Epithelial cell of esophagus (primary cell): ENCODE results near the gene DDTL.
A peak's percentile ranks its signal among the peaks of the same experiment; 100 is the strongest.
"Not testable (repeated sequence)": the region's sequence is repeated elsewhere in the genome, so short reads cannot be mapped to it uniquely, and the experiment has no call there.

Source experiments
- DNase-seq: peaks from one replicate; pipeline ENCODE4 v3.0.0; 2010; ENCODE audit warnings: low read depth
- H3K4me3 ChIP-seq: 2 replicates; pipeline ENCODE4 v1.5.1; 2011; ENCODE audit warnings: mild to moderate bottlenecking, low read length, control low read depth
- CTCF ChIP-seq: IDR thresholded peaks from 2 replicates; pipeline ENCODE4 v1.5.1; 2011; ENCODE audit warnings: low read depth, mild to moderate bottlenecking, low read length, control low read depth, inconsistent platforms; ENCODE audit not compliant: insufficient read depth; ENCODE audit errors: missing control alignments

Gene DDTL

GRCh38 chr22:23953485-23953884 lies 13.2 kb upstream of the DDTL start:
- H3K4me3 ChIP-seq, DNase-seq: not testable (repeated sequence)

GRCh38 chr22:23954193-23954990 lies 12.3 kb upstream of the DDTL start:
- not testable (repeated sequence) for DNase-seq, H3K4me3 ChIP-seq

- DNase-seq, H3K4me3 ChIP-seq: not testable (repeated sequence)
Observed at GRCh38 chr22:23954991-23955305, 11.7 kb upstream of the DDTL start.

GRCh38 chr22:23955886-23956285 lies 10.8 kb upstream of the DDTL start:
- not testable (repeated sequence) for H3K4me3 ChIP-seq, DNase-seq

GRCh38 chr22:23956301-23956900 lies 10.3 kb upstream of the DDTL start:
- DNase-seq: peak; percentile 60
- H3K4me3 ChIP-seq: not testable (repeated sequence)
- TF ChIP-seq CTCF: peak; percentile 78

- H3K4me3 ChIP-seq, DNase-seq: not testable (repeated sequence)
Observed at GRCh38 chr22:23961084-23961771, 5.5 kb upstream of the DDTL start, which contains the start of gene GSTT2B. Gene GSTT2B, minus strand, starts transcription at chr22:23961195. Its CDS starts 64 bp downstream, at chr22:23961131.

DNA sequence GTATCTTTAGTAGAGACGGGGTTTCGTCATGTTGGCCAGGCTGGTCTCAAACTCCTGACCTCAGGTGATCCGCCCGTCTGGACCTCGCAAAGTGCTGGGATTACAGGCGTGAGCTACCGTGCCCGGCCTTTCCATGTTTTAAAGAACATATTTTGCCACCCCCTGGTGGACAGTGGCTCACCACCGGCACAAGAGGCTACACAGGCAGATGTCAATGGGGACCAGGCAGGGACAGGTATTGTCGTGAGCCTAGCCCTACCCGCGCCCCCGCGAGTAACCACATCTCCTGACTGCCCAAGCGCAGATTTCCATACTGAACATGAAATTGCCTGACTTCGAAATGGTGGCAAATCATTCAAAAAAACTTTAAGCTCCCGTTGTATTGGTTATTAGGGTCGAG lies 594 bp upstream of the DDTL start:
- not testable (repeated sequence) for DNase-seq, H3K4me3 ChIP-seq

DNA sequence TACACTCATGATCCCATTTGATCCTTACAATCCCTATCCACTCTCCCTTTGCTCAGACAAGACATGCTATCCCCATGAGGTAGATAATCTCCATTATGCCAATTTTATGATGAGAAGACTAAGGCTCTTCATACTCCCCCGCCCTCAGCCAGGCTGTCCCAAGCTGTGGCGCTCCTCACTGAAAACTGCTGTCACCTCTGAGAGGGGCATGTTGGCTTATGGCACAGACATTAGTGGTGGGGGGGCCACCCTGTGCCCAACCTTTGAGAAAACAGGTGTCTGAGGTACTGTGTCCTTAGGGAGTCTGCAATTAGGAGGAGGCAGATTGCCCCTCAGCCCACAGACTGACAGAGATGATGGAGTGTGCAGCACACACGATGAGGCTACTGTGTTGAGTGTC lies 2.4 kb downstream of the DDTL start:
- DNase-seq: no peak
- no peak for TF ChIP-seq CTCF

DNA sequence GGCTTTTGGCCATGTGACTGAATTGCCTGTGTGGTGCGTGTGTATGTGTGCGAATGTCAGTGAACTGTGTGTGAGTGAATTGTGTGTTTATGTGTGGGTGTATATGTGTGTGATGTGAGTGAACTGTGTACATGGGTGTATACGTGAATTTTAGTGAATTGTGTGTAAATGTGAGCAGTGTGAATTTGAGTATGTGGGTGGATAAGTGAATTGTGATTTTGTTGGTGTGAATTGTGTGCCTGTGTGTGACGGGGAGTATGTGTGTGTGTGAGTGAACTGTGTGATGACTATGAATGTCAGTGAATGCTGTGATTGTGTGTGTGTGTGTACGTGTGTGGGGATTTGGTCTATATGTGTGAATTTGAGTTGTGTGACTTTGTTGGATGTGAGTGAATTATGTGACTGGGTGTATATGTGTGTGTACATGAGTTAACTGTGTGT lies 3.5 kb downstream of the DDTL start:
- no peak for TF ChIP-seq CTCF
- no peak overlapping the region for H3K4me3 ChIP-seq
- no peak for DNase-seq

More for the DNA sequence above, 2.4 kb downstream of the DDTL start:
- no peak overlapping the region for H3K4me3 ChIP-seq

- H3K4me3 ChIP-seq: no peak overlapping the region
- no peak for TF ChIP-seq CTCF
- no peak for DNase-seq
Observed at GRCh38 chr22:23970816-23971486, 4.3 kb downstream of the DDTL start.

GRCh38 chr22:23971927-23972326 lies 5.2 kb downstream of the DDTL start:
- not testable (repeated sequence) for DNase-seq

GRCh38 chr22:23974345-23974744 lies 7.7 kb downstream of the DDTL start, which contains the start of gene DDT:
Gene DDT, minus strand, starts transcription at chr22:23974441. Its CDS starts 27 bp downstream, at chr22:23974414.
- DNase-seq, H3K4me3 ChIP-seq: not testable (repeated sequence)

More at GRCh38 chr22:23971927-23972326, 5.2 kb downstream of the DDTL start:
- H3K4me3 ChIP-seq: not testable (repeated sequence)

DNA sequence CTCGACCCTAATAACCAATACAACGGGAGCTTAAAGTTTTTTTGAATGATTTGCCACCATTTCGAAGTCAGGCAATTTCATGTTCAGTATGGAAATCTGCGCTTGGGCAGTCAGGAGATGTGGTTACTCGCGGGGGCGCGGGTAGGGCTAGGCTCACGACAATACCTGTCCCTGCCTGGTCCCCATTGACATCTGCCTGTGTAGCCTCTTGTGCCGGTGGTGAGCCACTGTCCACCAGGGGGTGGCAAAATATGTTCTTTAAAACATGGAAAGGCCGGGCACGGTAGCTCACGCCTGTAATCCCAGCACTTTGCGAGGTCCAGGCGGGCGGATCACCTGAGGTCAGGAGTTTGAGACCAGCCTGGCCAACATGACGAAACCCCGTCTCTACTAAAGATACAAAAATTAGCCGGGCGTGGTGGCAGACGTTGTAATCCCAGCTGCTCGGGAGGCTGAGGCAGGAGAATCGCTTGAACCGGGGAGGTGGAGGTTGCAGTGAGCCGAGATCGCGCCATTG lies 8.2 kb downstream of the DDTL start:
- not testable (repeated sequence) for H3K4me3 ChIP-seq, DNase-seq
